K562 treated with DMSO at 1 percent for 24 hours (cell line): ENCODE results near the gene FGG. TPM values are rescaled to one million over a fixed set of nuclear protein-coding genes. Genes with fewer than 3 reads are reported as not detected.

ENCODE experiments used
- total RNA-seq: library from RNA; unstranded; fragments of 300-600 nt; gene quantifications from 2 replicates; pipeline ENCODE4 v1.2.3, GENCODE V29; 2022; ENCODE audit warnings: low read depth; ENCODE audit not compliant: insufficient read depth

Gene FGG
- total RNA-seq, result 0.63 and 0.86 TPM in 2 replicates

GRCh38 chr4:154612472-154613414 lies at the start of gene FGG:
FGG (minus strand) TSS chr4:154612656; CDS start chr4:154612609, 47 bp downstream.

GRCh38 chr4:154590329-154591006 lies 22.0 kb downstream of the FGG start, which contains the start of gene FGA:
FGA (minus strand) TSS chr4:154590742; CDS start chr4:154590687, 55 bp downstream.

GRCh38 chr4:154562697-154563254 lies 49.7 kb downstream of the FGG start, which contains the start of gene FGB:
FGB (plus strand) TSS chr4:154563011; CDS start chr4:154563019, 8 bp downstream.

Other genes with a start within 250 kb of the FGG start
- gene DCHS2, start 120.9 kb downstream of the FGG start, total RNA-seq, result 4.2 and 5.6 TPM in 2 replicates
- 38.8 and 50.3 TPM in 2 replicates for gene PLRG1, start 62.3 kb downstream of the FGG start, total RNA-seq
- not detected in 2 replicates for gene FGB, start 49.6 kb downstream of the FGG start, total RNA-seq
- not detected in 2 replicates for gene FGA, start 21.9 kb downstream of the FGG start, total RNA-seq
- not detected in 2 replicates for gene LRAT, start 131.3 kb upstream of the FGG start, total RNA-seq
- gene RBM46, start 168.6 kb upstream of the FGG start, total RNA-seq, result not detected in 2 replicates